Esophagus muscularis mucosa (tissue), 4 donors: ENCODE data around the gene GFER.

Experiments
- CTCF ChIP-seq, 3 experiments: fragments of 200-600 bp in 2 of 3; fragments of 450-650 bp in 1 of 3; sonication (generic) in 2 of 3; IDR thresholded peaks; one replicate each; pipeline ENCODE4 v1.5.1; 2017 to 2019; ENCODE audit warnings: antibody characterized with exemption in 3 of 3, mild to moderate bottlenecking in 2 of 3, moderate library complexity in 1 of 3
- EP300 ChIP-seq: sonication (generic); formaldehyde crosslinking; IDR thresholded peaks from one replicate; pipeline ENCODE4 v1.6.1; 2017; ENCODE audit warnings: antibody characterized with exemption
- POLR2A ChIP-seq: fragments of 450-650 bp; IDR thresholded peaks from one replicate; pipeline ENCODE4 v1.6.1; 2017; ENCODE audit warnings: antibody characterized with exemption, moderate library complexity, mild to moderate bottlenecking, low read depth
- POLR2AphosphoS5 ChIP-seq, 2 donors: sonication (generic); formaldehyde crosslinking; IDR thresholded peaks; one replicate each; pipeline ENCODE4 v1.6.1; 2017; ENCODE audit warnings: antibody characterized with exemption in 2 of 2

- TF ChIP-seq POLR2A = no peak
- no peak for TF ChIP-seq EP300
- no peak for TF ChIP-seq CTCF (IDR thresholded peaks at IDR 0.05)
- TF ChIP-seq POLR2AphosphoS5 (IDR thresholded peaks at IDR 0.05) = no peak
These were observed 25.2 kb downstream of the GFER start for GRCh38 chr16:2009164-2009711.
